ENCODE data around the gene CNST.

CNST gene

DNA sequence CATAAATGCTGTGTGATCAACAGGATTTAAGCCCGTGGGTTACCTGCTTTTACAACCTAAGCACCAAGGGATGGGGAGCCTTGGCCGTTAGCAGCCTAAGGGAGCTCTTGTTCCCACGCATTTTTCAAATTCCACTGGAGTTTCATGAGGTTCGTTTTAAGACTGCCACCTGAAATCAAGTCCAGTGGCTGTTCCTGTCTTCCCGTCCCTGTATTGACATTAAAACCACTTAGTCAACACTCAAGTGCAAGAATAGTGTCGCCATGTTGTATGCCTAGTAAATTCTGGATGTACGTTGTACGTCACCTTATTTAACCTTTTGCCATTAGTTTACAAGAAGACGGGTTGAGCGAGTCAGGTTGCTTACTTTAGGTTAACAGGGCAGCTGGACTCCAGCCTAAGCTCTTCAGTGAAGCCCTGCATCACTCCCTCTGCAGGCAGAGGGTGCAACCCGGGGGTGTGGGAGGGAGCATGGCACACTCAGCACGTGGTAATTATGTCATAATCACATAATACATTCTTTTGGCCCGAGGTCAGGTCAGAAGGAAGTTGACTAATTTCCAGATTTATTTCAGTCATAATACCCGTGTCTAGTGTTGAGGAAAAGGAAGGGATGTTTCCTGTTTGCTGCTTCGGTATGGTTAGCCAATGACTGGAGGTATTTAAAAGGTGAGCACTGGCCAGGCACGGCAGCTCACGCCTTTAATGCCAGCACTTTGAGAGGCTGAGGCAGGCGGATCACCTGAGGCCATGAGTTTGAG is 42.5 kb downstream of the CNST start:
- Histone ChIP-seq H3K4me2 (ENCODE audit: low read length) (peak overlapping the region; percentile 59), H3K9me3 (replicated peaks; ENCODE audit: low read length) (no peaks in the 10 kb centered on the region), H3K27me3 (ENCODE audit: control insufficient read depth, insufficient read depth, low read length) (no peaks in the 10 kb centered on the region), H3K36me3 (ENCODE audit: insufficient read depth, low read length) (no peaks in the 10 kb centered on the region), H3K4me1 (ENCODE audit: control insufficient read depth, insufficient read depth, low read length) (peaks cover 24% of the 10 kb centered on the region), H3K4me3 (ENCODE audit: low read length) (peak overlapping the region; percentile 20), H3K9ac (ENCODE audit: low read depth, low read length) (peak overlapping the region; percentile 65)

DNA sequence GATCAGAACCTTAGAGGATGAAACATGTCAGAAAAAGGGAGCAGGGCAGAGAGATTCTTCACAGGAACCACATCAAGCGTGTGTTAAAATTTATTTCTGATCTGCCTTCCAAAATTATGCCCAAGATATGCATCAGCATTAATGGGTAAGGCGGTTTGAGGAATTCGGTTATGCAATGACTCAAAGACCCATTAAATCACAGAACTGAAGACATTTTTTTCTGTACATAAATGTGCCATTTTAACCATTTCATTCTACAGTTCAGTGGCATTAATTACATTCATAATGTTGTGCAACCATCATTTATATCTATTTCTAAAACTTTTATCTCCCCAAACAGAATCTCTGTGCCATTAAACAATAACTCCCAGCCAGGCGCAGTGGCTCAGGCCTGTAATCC is 43.4 kb downstream of the CNST start:
- no peaks in the 10 kb centered on the region for H3K27me3 ChIP-seq (ENCODE audit: control insufficient read depth, insufficient read depth, low read length)
- H3K9me3 ChIP-seq (replicated peaks; ENCODE audit: low read length), result no peaks in the 10 kb centered on the region
- peaks cover 24% of the 10 kb centered on the region for H3K4me1 ChIP-seq (ENCODE audit: control insufficient read depth, insufficient read depth, low read length)
- peak overlapping the region; percentile 65 for H3K9ac ChIP-seq (ENCODE audit: low read depth, low read length)
- peak overlapping the region; percentile 59 for H3K4me2 ChIP-seq (ENCODE audit: low read length)
- H3K4me3 ChIP-seq (ENCODE audit: low read length), result peak overlapping the region; percentile 20
- H3K36me3 ChIP-seq (ENCODE audit: insufficient read depth, low read length), result no peaks in the 10 kb centered on the region

DNA sequence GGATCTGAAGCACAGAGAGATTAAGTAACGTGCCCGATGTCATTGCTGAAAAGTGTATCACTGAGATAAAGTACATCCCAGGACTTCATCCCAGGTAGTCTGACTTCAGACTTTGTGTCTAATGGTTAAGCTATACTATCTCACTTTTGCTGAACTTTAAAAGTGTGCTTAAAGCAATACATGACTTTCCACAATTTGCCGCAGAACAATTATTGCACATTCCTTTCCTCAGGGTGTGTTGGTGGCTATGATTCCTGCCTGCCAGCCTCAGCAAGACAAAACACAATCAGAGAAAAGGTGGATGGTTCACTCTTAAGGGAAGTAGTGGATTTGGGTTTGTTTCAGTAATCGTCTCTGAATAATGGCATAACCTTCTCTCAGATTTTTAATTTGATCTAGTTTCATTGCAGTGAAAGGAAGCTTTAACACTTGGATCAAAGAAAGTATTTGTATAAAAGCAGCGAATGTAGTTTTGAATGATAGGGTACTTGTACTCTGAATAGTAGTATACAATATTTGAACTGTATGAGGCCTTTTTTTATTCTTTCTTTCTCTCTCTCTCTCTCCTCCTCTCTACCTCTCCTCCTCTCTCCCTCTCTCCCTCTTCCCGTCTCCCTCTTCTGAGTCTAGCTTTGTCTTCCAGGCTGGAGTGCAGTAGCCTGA is 47.0 kb downstream of the CNST start:
- Histone ChIP-seq H3K36me3 (ENCODE audit: insufficient read depth, low read length) (no peaks in the 10 kb centered on the region), H3K4me3 (ENCODE audit: low read length) (no peak overlapping the region), H3K4me1 (ENCODE audit: control insufficient read depth, insufficient read depth, low read length) (peaks cover 36% of the 10 kb centered on the region), H3K9ac (ENCODE audit: low read depth, low read length) (no peak overlapping the region), H3K4me2 (ENCODE audit: low read length) (no peak overlapping the region), H3K27me3 (ENCODE audit: control insufficient read depth, insufficient read depth, low read length) (no peaks in the 10 kb centered on the region), H3K9me3 (replicated peaks; ENCODE audit: low read length) (no peaks in the 10 kb centered on the region)

DNA sequence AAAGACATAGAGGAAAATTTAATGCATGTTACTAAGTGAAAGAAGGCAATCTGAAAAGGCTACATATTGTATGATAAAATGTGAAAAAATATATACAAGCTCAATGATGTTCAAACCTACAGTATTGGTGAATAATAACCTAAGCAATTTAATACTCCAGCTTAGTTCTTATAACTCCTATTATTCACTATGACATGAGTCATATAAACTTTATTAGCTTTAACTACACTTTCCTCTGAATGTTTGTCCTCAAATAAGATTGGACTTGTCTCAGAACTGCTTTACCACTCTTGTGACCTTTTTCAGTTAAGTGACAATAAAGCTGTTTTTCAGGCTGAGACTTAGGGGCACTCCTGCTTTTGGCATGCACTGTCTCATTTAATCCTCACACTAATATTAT is 50.9 kb downstream of the CNST start:
- Histone ChIP-seq H3K36me3 (ENCODE audit: insufficient read depth, low read length) (no peaks in the 10 kb centered on the region), H3K27me3 (ENCODE audit: control insufficient read depth, insufficient read depth, low read length) (no peaks in the 10 kb centered on the region), H3K4me2 (ENCODE audit: low read length) (peak overlapping the region; percentile 34), H3K9ac (ENCODE audit: low read depth, low read length) (no peak overlapping the region), H3K9me3 (replicated peaks; ENCODE audit: low read length) (no peaks in the 10 kb centered on the region), H3K4me3 (ENCODE audit: low read length) (no peak overlapping the region), H3K4me1 (ENCODE audit: control insufficient read depth, insufficient read depth, low read length) (peaks cover 14% of the 10 kb centered on the region)

GRCh38 chr1:246617768-246618167 is 51.5 kb downstream of the CNST start:
- Histone ChIP-seq H3K9me3 (replicated peaks; ENCODE audit: low read length) (no peaks in the 10 kb centered on the region), H3K36me3 (ENCODE audit: insufficient read depth, low read length) (no peaks in the 10 kb centered on the region), H3K4me1 (ENCODE audit: control insufficient read depth, insufficient read depth, low read length) (peaks cover 14% of the 10 kb centered on the region), H3K27me3 (ENCODE audit: control insufficient read depth, insufficient read depth, low read length) (no peaks in the 10 kb centered on the region), H3K9ac (ENCODE audit: low read depth, low read length) (no peak overlapping the region), H3K4me3 (ENCODE audit: low read length) (no peak overlapping the region), H3K4me2 (ENCODE audit: low read length) (no peak overlapping the region)

- Histone ChIP-seq H3K36me3 (ENCODE audit: insufficient read depth, low read length) (no peaks in the 10 kb centered on the region), H3K4me3 (ENCODE audit: low read length) (no peak overlapping the region), H3K9ac (ENCODE audit: low read depth, low read length) (no peak overlapping the region), H3K27me3 (ENCODE audit: control insufficient read depth, insufficient read depth, low read length) (no peaks in the 10 kb centered on the region), H3K9me3 (replicated peaks; ENCODE audit: low read length) (no peaks in the 10 kb centered on the region), H3K4me2 (ENCODE audit: low read length) (no peak overlapping the region), H3K4me1 (ENCODE audit: control insufficient read depth, insufficient read depth, low read length) (peaks cover 14% of the 10 kb centered on the region)
Measured at GRCh38 chr1:246618240-246618808, 52.1 kb downstream of the CNST start.

- Histone ChIP-seq H3K27me3 (ENCODE audit: control insufficient read depth, insufficient read depth, low read length) (no peaks in the 10 kb centered on the region), H3K4me1 (ENCODE audit: control insufficient read depth, insufficient read depth, low read length) (peaks cover 7% of the 10 kb centered on the region)
Measured at GRCh38 chr1:246622035-246622652, 55.9 kb downstream of the CNST start.

GRCh38 chr1:246624091-246624490 is 57.8 kb downstream of the CNST start:
- Histone ChIP-seq H3K36me3 (ENCODE audit: insufficient read depth, low read length) (peaks cover 8% of the 10 kb centered on the region), H3K9me3 (replicated peaks; ENCODE audit: low read length) (no peaks in the 10 kb centered on the region), H3K4me1 (ENCODE audit: control insufficient read depth, insufficient read depth, low read length) (no peaks in the 10 kb centered on the region), H3K4me2 (ENCODE audit: low read length) (no peak overlapping the region), H3K4me3 (ENCODE audit: low read length) (no peak overlapping the region), H3K27me3 (ENCODE audit: control insufficient read depth, insufficient read depth, low read length) (no peaks in the 10 kb centered on the region), H3K9ac (ENCODE audit: low read depth, low read length) (no peak overlapping the region)

More at GRCh38 chr1:246622035-246622652, 55.9 kb downstream of the CNST start:
- H3K36me3 ChIP-seq (ENCODE audit: insufficient read depth, low read length), result peaks cover 7% of the 10 kb centered on the region
- no peak overlapping the region for H3K4me3 ChIP-seq (ENCODE audit: low read length)
- no peak overlapping the region for H3K4me2 ChIP-seq (ENCODE audit: low read length)
- no peaks in the 10 kb centered on the region for H3K9me3 ChIP-seq (replicated peaks; ENCODE audit: low read length)
- no peak overlapping the region for H3K9ac ChIP-seq (ENCODE audit: low read depth, low read length)

- no peak overlapping the region for H3K4me3 ChIP-seq (ENCODE audit: low read length)
- no peaks in the 10 kb centered on the region for H3K9me3 ChIP-seq (replicated peaks; ENCODE audit: low read length)
- no peak overlapping the region for H3K4me2 ChIP-seq (ENCODE audit: low read length)
- no peak overlapping the region for H3K9ac ChIP-seq (ENCODE audit: low read depth, low read length)
- H3K4me1 ChIP-seq (ENCODE audit: control insufficient read depth, insufficient read depth, low read length), result peaks cover 21% of the 10 kb centered on the region
- no peaks in the 10 kb centered on the region for H3K27me3 ChIP-seq (ENCODE audit: control insufficient read depth, insufficient read depth, low read length)
- H3K36me3 ChIP-seq (ENCODE audit: insufficient read depth, low read length), result peaks cover 8% of the 10 kb centered on the region
Measured at GRCh38 chr1:246629030-246629429, 62.8 kb downstream of the CNST start.

GRCh38 chr1:246629976-246630375 is 63.7 kb downstream of the CNST start:
- peaks cover 8% of the 10 kb centered on the region for H3K36me3 ChIP-seq (ENCODE audit: insufficient read depth, low read length)
- H3K27me3 ChIP-seq (ENCODE audit: control insufficient read depth, insufficient read depth, low read length), result no peaks in the 10 kb centered on the region
- peaks cover 21% of the 10 kb centered on the region for H3K4me1 ChIP-seq (ENCODE audit: control insufficient read depth, insufficient read depth, low read length)

DNA sequence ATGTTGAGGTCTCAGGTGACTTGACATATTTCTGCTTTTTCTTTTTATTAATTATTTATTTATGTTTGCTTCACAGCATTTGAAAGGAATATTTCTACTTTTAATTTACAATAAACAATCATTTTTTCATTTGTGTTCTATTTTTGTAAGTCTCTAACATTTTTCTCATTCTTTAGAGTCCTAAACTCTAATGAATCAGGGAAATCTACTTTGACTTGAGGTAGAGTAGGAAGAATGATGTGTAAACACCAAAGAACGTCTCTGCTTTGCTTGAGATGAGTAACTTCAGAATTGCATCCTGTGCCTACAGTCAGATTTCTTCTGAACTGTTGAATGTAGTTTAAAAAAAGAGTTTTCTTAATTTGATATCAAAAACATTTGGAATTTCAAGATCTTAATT is 65.2 kb downstream of the CNST start:
- no peaks in the 10 kb centered on the region for H3K9me3 ChIP-seq (replicated peaks; ENCODE audit: low read length)
- no peak overlapping the region for H3K4me3 ChIP-seq (ENCODE audit: low read length)
- no peaks in the 10 kb centered on the region for H3K27me3 ChIP-seq (ENCODE audit: control insufficient read depth, insufficient read depth, low read length)
- H3K9ac ChIP-seq (ENCODE audit: low read depth, low read length), result peak overlapping the region; percentile 53
- peaks cover 12% of the 10 kb centered on the region for H3K36me3 ChIP-seq (ENCODE audit: insufficient read depth, low read length)
- H3K4me1 ChIP-seq (ENCODE audit: control insufficient read depth, insufficient read depth, low read length), result peaks cover 21% of the 10 kb centered on the region
- peak overlapping the region; percentile 19 for H3K4me2 ChIP-seq (ENCODE audit: low read length)

More at GRCh38 chr1:246629976-246630375, 63.7 kb downstream of the CNST start:
- H3K9ac ChIP-seq (ENCODE audit: low read depth, low read length), result no peak overlapping the region
- no peak overlapping the region for H3K4me2 ChIP-seq (ENCODE audit: low read length)
- no peak overlapping the region for H3K4me3 ChIP-seq (ENCODE audit: low read length)
- no peaks in the 10 kb centered on the region for H3K9me3 ChIP-seq (replicated peaks; ENCODE audit: low read length)
